Adrenal gland (tissue), 5 donors: ENCODE measurements around the gene CUEDC1.

Experiments used
- CTCF ChIP-seq, 6 experiments: fragments of 450-650 bp in 4 of 6; fragments of 200-600 bp in 2 of 6; sonication (generic) in 1 of 6; IDR thresholded peaks; 1 replicate in 5 of 6; 2 replicates in 1 of 6; pipeline versions ENCODE4 v1.5.1 to v1.8.0; 2016 to 2021; ENCODE audit warnings: antibody characterized with exemption in 6 of 6, mild to moderate bottlenecking in 2 of 6, moderate library complexity in 1 of 6
- POLR2A ChIP-seq, 2 donors: fragments of 450-650 bp; IDR thresholded peaks; one replicate each; pipeline ENCODE4 v1.6.1; 2017; ENCODE audit warnings: antibody characterized with exemption in 2 of 2, mild to moderate bottlenecking in 2 of 2, moderate library complexity in 1 of 2
- donor health status: DM: no; HTN: no; CAD: no.

DNA sequence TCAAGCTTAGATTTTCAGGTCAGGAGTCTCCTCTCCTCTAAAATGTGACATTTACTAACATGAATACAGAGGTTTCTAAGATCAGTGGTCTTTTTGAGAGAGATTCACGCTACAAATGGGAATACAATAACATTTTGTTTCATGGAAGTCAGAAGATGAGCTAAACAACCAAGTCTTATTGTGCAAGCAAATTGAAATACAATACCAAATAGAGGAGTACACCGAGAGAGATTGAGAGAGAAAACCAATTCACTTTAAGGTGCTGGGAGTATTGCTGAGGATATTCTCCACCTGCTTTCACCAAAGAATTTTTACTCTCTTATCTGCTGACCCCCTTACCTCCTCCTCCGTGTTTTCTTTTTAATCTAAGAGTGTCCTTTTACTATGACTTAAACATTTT lies 21.4 kb upstream of the CUEDC1 start:
- TF ChIP-seq CTCF (IDR thresholded peaks at IDR 0.05) (no peak), POLR2A (IDR thresholded peaks at IDR 0.05) (no peak)
